ENCODE measurements around the gene IKBKG. TPM values are rescaled to one million over a fixed set of nuclear protein-coding genes. Genes with fewer than 3 reads are reported as not detected.
"Not testable (repeated sequence)": the region's sequence is repeated elsewhere in the genome, so short reads cannot be mapped to it uniquely, and the experiment has no call there.

The IKBKG gene
- total RNA-seq, 2 donors from 2014 or later, result 9.9 to 11.9 TPM

DNA sequence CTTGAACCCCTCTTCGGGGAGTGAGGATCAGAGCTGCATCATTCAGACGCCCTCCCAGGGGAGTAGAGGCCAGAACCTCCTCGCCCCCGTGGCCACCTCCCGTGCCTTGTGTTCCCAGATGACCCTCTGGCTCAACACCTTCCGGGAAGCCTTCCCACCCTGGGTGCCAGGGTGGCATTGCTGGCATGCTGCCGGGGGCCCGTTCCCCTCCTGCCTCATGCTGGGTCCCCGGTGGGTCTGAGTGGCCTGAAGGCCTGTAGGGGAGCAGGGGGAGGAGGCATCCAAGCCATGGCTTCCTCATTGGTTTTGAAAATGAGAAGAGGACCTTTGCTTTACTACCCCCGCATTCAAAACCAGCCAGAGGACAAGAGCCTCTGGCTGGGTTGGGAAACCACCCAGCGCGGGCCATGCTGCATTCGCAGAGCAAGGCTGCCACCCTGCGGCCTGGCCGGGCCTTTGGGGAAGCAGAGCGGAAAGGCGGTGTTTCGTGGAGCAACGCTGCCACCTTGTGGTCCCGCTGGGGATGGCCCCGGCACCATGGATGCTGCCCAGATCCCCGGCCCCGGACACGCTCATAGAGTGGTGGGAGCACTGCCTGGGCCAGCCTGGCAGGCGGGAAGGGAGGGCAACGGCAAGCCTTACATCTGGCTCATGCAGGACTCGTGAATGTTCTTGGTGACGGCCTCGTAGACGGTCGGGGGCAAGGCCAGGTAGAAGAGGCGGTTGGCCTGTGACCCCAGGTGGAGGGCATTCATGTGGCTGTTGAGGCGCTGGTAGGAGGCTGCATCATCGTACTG is 12.7 kb upstream of the IKBKG start:
- H3K9me3 ChIP-seq, result no peaks in the 10 kb centered on the region
- peak; percentile 88 to 95 (median 91) for DNase-seq
- peak; percentile 99 for ATAC-seq
- H3K27me3 ChIP-seq, result no peaks in the 10 kb centered on the region
- peaks cover 4% of the 10 kb centered on the region for H3K4me1 ChIP-seq
- H3K27ac ChIP-seq, result peak overlapping the region in 2 of 4 donors; percentile 41 to 55
- no peak overlapping the region for H3K4me3 ChIP-seq
- 14% methylated on average over 26 of the region's 34 CpGs; no CpG with 5 or more reads in 1 of the 2 donors for WGBS, 2 donors
- no peaks in the 10 kb centered on the region for H3K36me3 ChIP-seq (replicated peaks in 1 of 2; ENCODE audit: insufficient read depth in 1 of 2, low read depth in 2 of 2)
- TF ChIP-seq, protein P1, sequence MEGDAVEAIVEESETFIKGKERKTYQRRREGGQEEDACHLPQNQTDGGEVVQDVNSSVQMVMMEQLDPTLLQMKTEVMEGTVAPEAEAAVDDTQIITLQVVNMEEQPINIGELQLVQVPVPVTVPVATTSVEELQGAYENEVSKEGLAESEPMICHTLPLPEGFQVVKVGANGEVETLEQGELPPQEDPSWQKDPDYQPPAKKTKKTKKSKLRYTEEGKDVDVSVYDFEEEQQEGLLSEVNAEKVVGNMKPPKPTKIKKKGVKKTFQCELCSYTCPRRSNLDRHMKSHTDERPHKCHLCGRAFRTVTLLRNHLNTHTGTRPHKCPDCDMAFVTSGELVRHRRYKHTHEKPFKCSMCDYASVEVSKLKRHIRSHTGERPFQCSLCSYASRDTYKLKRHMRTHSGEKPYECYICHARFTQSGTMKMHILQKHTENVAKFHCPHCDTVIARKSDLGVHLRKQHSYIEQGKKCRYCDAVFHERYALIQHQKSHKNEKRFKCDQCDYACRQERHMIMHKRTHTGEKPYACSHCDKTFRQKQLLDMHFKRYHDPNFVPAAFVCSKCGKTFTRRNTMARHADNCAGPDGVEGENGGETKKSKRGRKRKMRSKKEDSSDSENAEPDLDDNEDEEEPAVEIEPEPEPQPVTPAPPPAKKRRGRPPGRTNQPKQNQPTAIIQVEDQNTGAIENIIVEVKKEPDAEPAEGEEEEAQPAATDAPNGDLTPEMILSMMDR (IDR thresholded peaks at IDR 0.05), result peak; percentile 83 to 100 (median 99)
- TF ChIP-seq POLR2A (IDR thresholded peaks at IDR 0.05), result no peak
- intact Hi-C loops (cut with DNase I), result no loop called here

DNA sequence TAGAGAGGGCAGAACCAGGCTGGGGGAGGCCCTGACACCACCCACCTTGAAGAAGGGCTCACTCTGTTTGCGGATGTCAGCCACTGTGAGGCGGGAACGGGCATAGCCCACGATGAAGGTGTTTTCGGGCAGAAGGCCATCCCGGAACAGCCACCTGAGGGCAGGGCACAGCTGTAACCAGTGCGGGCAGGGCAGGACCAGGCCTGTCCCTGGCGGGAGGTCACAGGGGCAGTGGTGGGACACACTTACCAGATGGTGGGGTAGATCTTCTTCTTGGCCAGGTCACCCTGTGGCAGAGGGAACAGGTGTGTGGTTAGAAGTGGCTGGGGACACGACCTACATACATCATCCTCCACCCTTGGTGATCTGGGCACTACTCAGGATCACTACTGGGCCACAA is 11.5 kb upstream of the IKBKG start:
- Histone ChIP-seq H3K4me1 (peaks cover 4% of the 10 kb centered on the region), H3K27me3 (no peaks in the 10 kb centered on the region), H3K27ac (no peak overlapping the region), H3K4me3 (no peak overlapping the region), H3K36me3 (replicated peaks in 1 of 2; ENCODE audit: insufficient read depth in 1 of 2, low read depth in 2 of 2) (no peaks in the 10 kb centered on the region), H3K9me3 (no peaks in the 10 kb centered on the region)
- DNase-seq (no peak), ATAC-seq (no peak)
- TF ChIP-seq, protein P1 (IDR thresholded peaks at IDR 0.05), result no peak
- no peak for TF ChIP-seq POLR2A (IDR thresholded peaks at IDR 0.05)
- intact Hi-C loops (cut with DNase I), result no loop called here
- 60 to 77% methylated on average over 1 to 4 of the region's 9 CpGs for WGBS, 2 donors

DNA sequence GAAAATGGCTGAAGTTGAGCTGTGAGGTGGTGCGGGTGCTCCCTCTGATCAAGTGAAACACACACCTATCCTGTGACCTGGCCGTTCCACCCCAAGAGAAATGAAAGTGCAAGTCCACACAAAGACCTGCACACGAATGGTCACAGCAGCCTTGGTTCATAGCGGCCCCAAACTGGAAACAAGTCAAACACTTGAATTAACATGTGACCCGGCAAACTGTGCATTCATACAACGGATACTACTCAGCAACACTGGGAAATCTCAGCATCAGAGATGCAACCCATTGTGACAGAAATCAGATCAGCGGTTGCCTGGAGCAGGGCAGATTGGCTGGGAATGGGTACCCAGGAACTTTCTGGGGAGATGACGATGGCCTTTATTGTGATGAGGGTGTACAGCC is 8.3 kb upstream of the IKBKG start:
- ATAC-seq (no peak), DNase-seq (no peak)
- intact Hi-C loops (cut with DNase I), result no loop called here
- 83 to 91% methylated on average over 6 to 7 of the region's 8 CpGs for WGBS, 2 donors
- no peak overlapping the region for H3K27ac ChIP-seq
- peaks cover 13% of the 10 kb centered on the region for H3K4me1 ChIP-seq
- H3K9me3 ChIP-seq, result no peaks in the 10 kb centered on the region
- no peak for TF ChIP-seq POLR2A (IDR thresholded peaks at IDR 0.05)
- TF ChIP-seq, protein P1 (IDR thresholded peaks at IDR 0.05), result no peak
- no peaks in the 10 kb centered on the region for H3K27me3 ChIP-seq
- H3K4me3 ChIP-seq, result no peak overlapping the region
- no peaks in the 10 kb centered on the region for H3K36me3 ChIP-seq (replicated peaks in 1 of 2; ENCODE audit: insufficient read depth in 1 of 2, low read depth in 2 of 2)

DNA sequence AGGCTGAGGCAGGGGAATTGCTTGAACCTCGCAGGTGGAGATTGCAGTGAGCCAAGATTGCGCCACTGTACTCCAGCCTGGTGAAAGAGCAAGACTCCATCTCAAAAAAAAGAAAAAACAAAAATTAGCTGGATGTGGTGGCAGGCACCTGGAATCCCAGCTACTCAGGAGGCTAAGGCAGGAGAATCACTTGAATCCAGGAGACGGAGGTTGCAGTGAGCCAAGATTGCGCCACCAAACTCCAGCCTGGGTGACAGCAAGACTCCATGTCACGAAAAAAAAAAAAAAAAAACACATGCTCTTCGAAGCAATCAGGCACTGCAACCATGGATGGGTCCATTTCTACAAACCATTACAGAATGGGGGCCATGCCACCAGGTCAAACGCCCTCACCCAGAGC is 7.1 kb upstream of the IKBKG start:
- intact Hi-C loops (cut with DNase I); H3K9me3 ChIP-seq; H3K4me3 ChIP-seq; H3K27me3 ChIP-seq; H3K27ac ChIP-seq; H3K4me1 ChIP-seq; DNase-seq; H3K36me3 ChIP-seq (replicated peaks in 1 of 2; ENCODE audit: insufficient read depth in 1 of 2, low read depth in 2 of 2); ATAC-seq: not testable (repeated sequence)
- 74 to 81% methylated on average over 4 to 7 of the region's 7 CpGs for WGBS, 2 donors

DNA sequence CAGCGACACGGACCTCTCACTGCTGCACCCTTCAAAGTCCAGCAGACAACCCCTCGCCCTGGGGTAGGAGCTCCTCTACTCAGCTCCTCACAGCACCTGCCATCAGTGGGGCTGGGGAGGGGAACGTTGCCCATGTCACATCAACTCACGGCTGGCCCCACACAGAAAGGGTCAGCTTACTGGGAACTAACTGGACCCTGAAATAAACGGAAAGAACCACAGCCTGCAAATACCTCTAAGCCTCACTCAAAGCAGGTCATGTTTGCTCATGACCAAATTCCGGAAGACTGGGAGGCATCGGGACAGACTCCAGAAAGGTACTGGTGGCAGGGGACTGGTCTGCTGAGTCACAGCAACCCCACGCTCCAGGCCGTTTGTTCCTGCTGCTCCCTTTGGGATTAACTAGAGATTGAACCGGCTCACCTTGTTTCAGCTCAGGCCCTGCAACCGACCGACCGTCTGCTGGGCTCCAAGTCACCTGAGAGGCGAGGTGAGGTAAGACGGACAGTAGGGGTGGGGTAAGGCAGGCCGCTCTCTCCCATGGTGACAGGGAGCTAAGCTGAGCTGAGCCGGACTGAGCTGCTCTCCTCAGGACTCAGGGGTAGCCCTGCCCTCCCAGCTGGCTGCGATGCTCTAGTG is 6.4 kb upstream of the IKBKG start:
- TF ChIP-seq, protein P1 (IDR thresholded peaks at IDR 0.05), result no peak
- TF ChIP-seq POLR2A (IDR thresholded peaks at IDR 0.05), result no peak

More for the DNA sequence above, 6.4 kb upstream of the IKBKG start:
- H3K9me3 ChIP-seq, result no peaks in the 10 kb centered on the region
- H3K4me3 ChIP-seq, result no peak overlapping the region
- H3K36me3 ChIP-seq (replicated peaks in 1 of 2; ENCODE audit: insufficient read depth in 1 of 2, low read depth in 2 of 2), result no peaks in the 10 kb centered on the region
- DNase-seq (peak in 1 of 4 donors; percentile 60), ATAC-seq (peak; percentile 25)
- peaks cover 13% of the 10 kb centered on the region for H3K4me1 ChIP-seq
- peak overlapping the region in 1 of 4 donors; percentile 55 for H3K27ac ChIP-seq
- intact Hi-C loops (cut with DNase I), result no loop called here
- H3K27me3 ChIP-seq, result no peaks in the 10 kb centered on the region
- WGBS, 2 donors, result 79 to 83% methylated on average over 4 to 15 of the region's 19 CpGs

All from body of pancreas (tissue), 4 donors.